ENCODE measurements around the gene PNRC1.

DNA sequence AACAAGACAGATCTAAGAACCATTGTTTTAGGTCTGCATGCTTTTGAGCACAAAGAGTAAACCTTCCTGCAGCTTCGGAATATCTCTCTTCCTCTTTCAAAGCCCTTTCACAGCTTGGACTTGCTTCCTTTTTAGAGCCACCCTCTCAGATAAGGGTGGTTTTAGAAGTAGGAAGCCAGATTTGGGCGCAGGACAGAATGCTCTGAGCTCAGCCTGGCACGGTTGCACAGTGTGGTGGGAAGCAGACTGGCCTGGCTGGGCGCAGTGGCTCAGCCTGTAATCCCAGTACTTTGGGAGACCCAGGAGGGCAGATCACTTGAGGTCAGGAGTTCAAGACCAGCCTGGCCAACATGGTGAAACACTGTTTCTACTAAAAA, 35.6 kb upstream of the PNRC1 start:
- TF ChIP-seq CTCF (IDR thresholded peaks at IDR 0.05) (no peak), POLR2A (IDR thresholded peaks at IDR 0.05) (no peak)
